ENCODE results near the gene COPS7B.

COPS7B gene

GRCh38 chr2:231751042-231751815, 35.0 kb upstream of the COPS7B start:
- TF ChIP-seq CTCF (IDR thresholded peaks at IDR 0.05; ENCODE audit: low read depth, low read length, missing control alignments) = no peak
- in situ Hi-C loops (cut with HindIII; ENCODE audit: low pct_ligation_motif_present, low sequenced_read_pairs) = no loop called here
- no peak for DNase-seq
- no peak overlapping the region for H3K27ac ChIP-seq
- H3K27me3 ChIP-seq (replicated peaks) = no peaks in the 10 kb centered on the region
- no peaks in the 10 kb centered on the region for H3K36me3 ChIP-seq (replicated peaks)
- no peak overlapping the region for H3K4me3 ChIP-seq (ENCODE audit: low read depth, low read length)

- in situ Hi-C loops (cut with HindIII; ENCODE audit: low pct_ligation_motif_present, low sequenced_read_pairs) = no loop called here
- DNase-seq = no peak
- H3K27ac ChIP-seq = no peak overlapping the region
- no peaks in the 10 kb centered on the region for H3K27me3 ChIP-seq (replicated peaks)
- TF ChIP-seq CTCF (IDR thresholded peaks at IDR 0.05; ENCODE audit: low read depth, low read length, missing control alignments) = no peak
- no peaks in the 10 kb centered on the region for H3K36me3 ChIP-seq (replicated peaks)
- H3K4me3 ChIP-seq (ENCODE audit: low read depth, low read length) = no peak overlapping the region
Measured at GRCh38 chr2:231752061-231752460, 34.2 kb upstream of the COPS7B start.

DNA sequence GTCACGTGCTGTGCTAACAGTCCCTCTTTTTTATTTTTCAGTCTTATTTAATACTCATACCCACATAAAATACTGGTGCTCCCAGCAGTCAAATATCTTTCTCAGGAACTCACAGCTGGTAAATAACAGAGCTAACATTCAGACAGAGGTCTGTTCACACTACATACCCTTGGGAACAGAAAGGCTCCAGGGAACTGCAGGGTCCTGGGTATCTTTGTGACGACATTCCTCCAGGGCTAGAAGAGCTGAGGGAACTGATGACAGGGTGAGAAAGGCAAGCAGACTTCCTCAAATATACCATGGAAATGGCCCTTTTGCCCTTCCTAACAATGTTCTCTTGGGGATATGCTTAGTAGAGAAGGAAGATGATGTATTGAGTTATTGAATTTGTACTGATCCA, 24.5 kb upstream of the COPS7B start:
- in situ Hi-C loops (cut with HindIII; ENCODE audit: low pct_ligation_motif_present, low sequenced_read_pairs) = no loop called here
- Histone ChIP-seq H3K27me3 (replicated peaks) (no peaks in the 10 kb centered on the region), H3K36me3 (replicated peaks) (no peaks in the 10 kb centered on the region), H3K27ac (no peak overlapping the region), H3K4me3 (ENCODE audit: low read depth, low read length) (no peak overlapping the region)
- no peak for TF ChIP-seq CTCF (IDR thresholded peaks at IDR 0.05; ENCODE audit: low read depth, low read length, missing control alignments)
- no peak for DNase-seq

GRCh38 chr2:231764124-231764523, 22.1 kb upstream of the COPS7B start:
- no peak for TF ChIP-seq CTCF (IDR thresholded peaks at IDR 0.05; ENCODE audit: low read depth, low read length, missing control alignments)
- no peaks in the 10 kb centered on the region for H3K36me3 ChIP-seq (replicated peaks)
- no peak overlapping the region for H3K4me3 ChIP-seq (ENCODE audit: low read depth, low read length)
- H3K27ac ChIP-seq = no peak overlapping the region
- no peak for DNase-seq
- no peaks in the 10 kb centered on the region for H3K27me3 ChIP-seq (replicated peaks)
- in situ Hi-C loops (cut with HindIII; ENCODE audit: low pct_ligation_motif_present, low sequenced_read_pairs) = no loop called here

- Histone ChIP-seq H3K4me3 (ENCODE audit: low read depth, low read length) (no peak overlapping the region), H3K27me3 (replicated peaks) (no peaks in the 10 kb centered on the region), H3K27ac (no peak overlapping the region), H3K36me3 (replicated peaks) (no peaks in the 10 kb centered on the region)
- no peak for TF ChIP-seq CTCF (IDR thresholded peaks at IDR 0.05; ENCODE audit: low read depth, low read length, missing control alignments)
- in situ Hi-C loops (cut with HindIII; ENCODE audit: low pct_ligation_motif_present, low sequenced_read_pairs) = no loop called here
- DNase-seq = no peak
Measured at GRCh38 chr2:231764760-231765159, 21.5 kb upstream of the COPS7B start.

- no peak for TF ChIP-seq CTCF (IDR thresholded peaks at IDR 0.05; ENCODE audit: low read depth, low read length, missing control alignments)
- H3K27ac ChIP-seq = no peak overlapping the region
- H3K27me3 ChIP-seq (replicated peaks) = no peaks in the 10 kb centered on the region
- H3K4me3 ChIP-seq (ENCODE audit: low read depth, low read length) = no peak overlapping the region
- no peak for DNase-seq
- H3K36me3 ChIP-seq (replicated peaks) = no peaks in the 10 kb centered on the region
- in situ Hi-C loops (cut with HindIII; ENCODE audit: low pct_ligation_motif_present, low sequenced_read_pairs) = no loop called here
Measured at GRCh38 chr2:231765496-231765929, 20.7 kb upstream of the COPS7B start.

Measured in brain microvascular endothelial cell (primary cell).